Panc1 (cell line): ENCODE results near the gene PEX10. TPM values are rescaled to one million over a fixed set of nuclear protein-coding genes. Genes with fewer than 3 reads are reported as not detected.

Experiments used
- ATAC-seq: fragments of 200-7000 bp; cut with Tn5 transposase; 2 replicates; pipeline ENCODE4 v1.9.1; 2020; ENCODE audit warnings: mild to moderate bottlenecking, moderate library complexity
- BruUV-seq: library from RNA; stranded (reverse); fragments of 400-500 nt; replicated peaks from 2 replicates; lab custom pipeline; 2021; lab: Mats Ljungman, UMichigan
- CTCF ChIA-PET: fragments of 300-600 bp; sonication (Branson Sonifier 250); formaldehyde crosslinking; loops from one replicate; lab custom pipeline; 2022; ENCODE audit warnings: antibody characterized with exemption; lab: Charles Lee
- POLR2A ChIA-PET: fragments of 300-600 bp; sonication (Branson Sonifier 250); formaldehyde crosslinking; loops from one replicate; lab custom pipeline; 2022; ENCODE audit warnings: antibody characterized with exemption; lab: Charles Lee
- DNase-seq: peaks from one replicate; pipeline ENCODE4 v3.0.0-alpha.2; 2010; ENCODE audit warnings: low read depth, low spot score
- H3K27ac ChIP-seq: 2 replicates; pipeline ENCODE4 v1.5.1; 2011; ENCODE audit warnings: mild to moderate bottlenecking, low read length, inconsistent platforms
- H3K27me3 ChIP-seq: fragments of 200-500 bp; sonication (Bioruptor generic); 2 replicates; pipeline ENCODE4 v1.6.0; 2014; ENCODE audit warnings: low read length, inconsistent platforms; ENCODE audit not compliant: control insufficient read depth, insufficient read depth
- H3K36me3 ChIP-seq: fragments of 200-500 bp; sonication (Bioruptor generic); 2 replicates; pipeline ENCODE4 v1.5.1; 2014; ENCODE audit warnings: inconsistent platforms, mild to moderate bottlenecking, low read length, moderate library complexity; ENCODE audit not compliant: control insufficient read depth, insufficient read depth
- H3K4me1 ChIP-seq: 2 replicates; pipeline ENCODE4 v1.5.1; 2011; ENCODE audit warnings: inconsistent platforms, mild to moderate bottlenecking, low read length, moderate library complexity; ENCODE audit not compliant: control insufficient read depth, insufficient read depth
- H3K4me3 ChIP-seq, 2 experiments: 2 replicates each; pipeline ENCODE4 v1.5.1; 2011 to 2012; ENCODE audit warnings: low read depth in 2 of 2, low read length in 2 of 2, mild to moderate bottlenecking in 2 of 2, inconsistent platforms in 1 of 2, moderate library complexity in 1 of 2
- H3K9me3 ChIP-seq: fragments of 200-500 bp; sonication (Bioruptor generic); 2 replicates; pipeline ENCODE4 v1.5.1; 2014; ENCODE audit warnings: low read depth, mild to moderate bottlenecking, inconsistent platforms, low read length, moderate library complexity; ENCODE audit not compliant: control insufficient read depth, insufficient read depth
- CTCF ChIP-seq: fragments of 450-650 bp; IDR thresholded peaks from 2 replicates; pipeline ENCODE4 v1.5.1; 2017; ENCODE audit warnings: mild to moderate bottlenecking
- POLR2AphosphoS5 ChIP-seq: IDR thresholded peaks from 2 replicates; pipeline ENCODE4 v1.6.1; 2012; ENCODE audit warnings: mild to moderate bottlenecking, low read depth, low read length, moderate library complexity
- SIN3A ChIP-seq: IDR thresholded peaks from 2 replicates; pipeline ENCODE4 v1.6.1; 2012; ENCODE audit warnings: low read depth, mild to moderate bottlenecking, low read length, moderate library complexity, borderline replicate concordance; ENCODE audit not compliant: insufficient read depth
- TCF7L2 ChIP-seq: IDR thresholded peaks from 2 replicates; pipeline ENCODE4 v1.6.1; 2011; ENCODE audit warnings: mild to moderate bottlenecking, low read depth, low read length, inconsistent platforms
- in situ Hi-C: cut with HindIII; loops from 2 replicates; pipeline ENCODE4 v1.10.0; 2016; ENCODE audit warnings: low sequenced_read_pairs, low pct_unique_long_range_greater_than_20kb
- intact Hi-C: fragments of 100-400 bp; cut with micrococcal nuclease; formaldehyde crosslinking; loops from one replicate; pipeline ENCODE4 v1.10.0; 2022; ENCODE audit not compliant: unreplicated experiment
- total RNA-seq: library from RNA; stranded (reverse); gene quantifications from one replicate; pipeline ENCODE4 v1.2.1, GENCODE V29; 2021; ENCODE audit not compliant: unreplicated experiment
- TF ChIP-seq, protein P1 (sequence below), 2 experiments: IDR thresholded peaks; 2 replicates each; pipeline ENCODE4 v1.6.1; 2011 to 2012; ENCODE audit warnings: low read depth in 2 of 2, control low read depth in 1 of 2, low read length in 1 of 2, mild to moderate bottlenecking in 1 of 2, moderate library complexity in 1 of 2; ENCODE audit not compliant: insufficient read depth in 1 of 2

Gene PEX10
- total RNA-seq, 1 experiment from 2014 or later, result 49.8 TPM

GRCh38 chr1:2455757-2456156 lies 43.4 kb upstream of the PEX10 start:
- intact Hi-C loops, result no loop called here
- Histone ChIP-seq H3K27ac (peak overlapping the region; percentile 95), H3K9me3 (no peaks in the 10 kb centered on the region), H3K4me3 (0 out of 4 replicates have a peak overlapping the region, but pooled peaks of 1 of the 2 experiments have one; percentile 4), H3K36me3 (no peaks in the 10 kb centered on the region), H3K4me1 (peaks cover 94% of the 10 kb centered on the region), H3K27me3 (no peaks in the 10 kb centered on the region)
- ChIA-PET CTCF (no interaction called here), POLR2A (no interaction called here)
- TF ChIP-seq CTCF (no peak), SIN3A (no peak; the same call in 1 of the 2 replicates), POLR2AphosphoS5 (peak; percentile 55; the same call in 1 of the 2 replicates), TCF7L2 (0 out of 2 replicates have a peak, but pooled peaks have one; percentile 28)
- TF ChIP-seq, protein P1, sequence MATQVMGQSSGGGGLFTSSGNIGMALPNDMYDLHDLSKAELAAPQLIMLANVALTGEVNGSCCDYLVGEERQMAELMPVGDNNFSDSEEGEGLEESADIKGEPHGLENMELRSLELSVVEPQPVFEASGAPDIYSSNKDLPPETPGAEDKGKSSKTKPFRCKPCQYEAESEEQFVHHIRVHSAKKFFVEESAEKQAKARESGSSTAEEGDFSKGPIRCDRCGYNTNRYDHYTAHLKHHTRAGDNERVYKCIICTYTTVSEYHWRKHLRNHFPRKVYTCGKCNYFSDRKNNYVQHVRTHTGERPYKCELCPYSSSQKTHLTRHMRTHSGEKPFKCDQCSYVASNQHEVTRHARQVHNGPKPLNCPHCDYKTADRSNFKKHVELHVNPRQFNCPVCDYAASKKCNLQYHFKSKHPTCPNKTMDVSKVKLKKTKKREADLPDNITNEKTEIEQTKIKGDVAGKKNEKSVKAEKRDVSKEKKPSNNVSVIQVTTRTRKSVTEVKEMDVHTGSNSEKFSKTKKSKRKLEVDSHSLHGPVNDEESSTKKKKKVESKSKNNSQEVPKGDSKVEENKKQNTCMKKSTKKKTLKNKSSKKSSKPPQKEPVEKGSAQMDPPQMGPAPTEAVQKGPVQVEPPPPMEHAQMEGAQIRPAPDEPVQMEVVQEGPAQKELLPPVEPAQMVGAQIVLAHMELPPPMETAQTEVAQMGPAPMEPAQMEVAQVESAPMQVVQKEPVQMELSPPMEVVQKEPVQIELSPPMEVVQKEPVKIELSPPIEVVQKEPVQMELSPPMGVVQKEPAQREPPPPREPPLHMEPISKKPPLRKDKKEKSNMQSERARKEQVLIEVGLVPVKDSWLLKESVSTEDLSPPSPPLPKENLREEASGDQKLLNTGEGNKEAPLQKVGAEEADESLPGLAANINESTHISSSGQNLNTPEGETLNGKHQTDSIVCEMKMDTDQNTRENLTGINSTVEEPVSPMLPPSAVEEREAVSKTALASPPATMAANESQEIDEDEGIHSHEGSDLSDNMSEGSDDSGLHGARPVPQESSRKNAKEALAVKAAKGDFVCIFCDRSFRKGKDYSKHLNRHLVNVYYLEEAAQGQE (IDR thresholded peaks at IDR 0.05; ENCODE audit: insufficient read depth in 1 of 2, low read depth in 2 of 2, low read length in 1 of 2), result no peak
- peak; percentile 4; the same call in 1 of the 2 replicates for ATAC-seq
- BruUV-seq, result no TSS peak
- in situ Hi-C loops, result no loop called here
- no peak for DNase-seq

DNA sequence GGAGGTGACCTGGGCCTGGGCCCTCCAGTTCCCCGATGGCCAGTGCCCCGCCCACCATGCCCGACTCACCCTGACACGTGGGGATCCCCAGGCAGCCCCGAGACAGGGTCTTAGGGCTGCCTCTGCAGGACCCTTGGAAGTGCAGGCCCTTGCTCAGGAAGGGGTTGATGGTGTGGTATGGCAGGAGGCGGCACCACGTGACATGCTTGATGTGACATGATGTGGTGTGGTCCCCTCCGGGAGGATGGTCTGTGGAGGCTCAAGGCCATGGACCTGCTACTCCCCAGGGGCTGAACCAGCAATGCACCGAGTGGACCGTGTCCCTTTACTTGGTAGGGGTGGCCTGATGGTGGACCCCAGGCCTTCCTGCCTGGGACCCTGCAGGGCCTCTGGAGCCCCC lies 41.9 kb upstream of the PEX10 start:
- Histone ChIP-seq H3K27me3 (no peaks in the 10 kb centered on the region), H3K4me3 (no peak overlapping the region), H3K36me3 (no peaks in the 10 kb centered on the region), H3K4me1 (peaks cover 91% of the 10 kb centered on the region), H3K9me3 (no peaks in the 10 kb centered on the region), H3K27ac (peak overlapping the region; percentile 95)
- POLR2A ChIA-PET, result no interaction called here
- in situ Hi-C loops (no loop called here), intact Hi-C loops (no loop called here)
- ATAC-seq (no peak), DNase-seq (no peak)
- CTCF ChIA-PET, result no interaction called here
- TF ChIP-seq CTCF, result no peak
- TF ChIP-seq POLR2AphosphoS5, result no peak
- TF ChIP-seq, protein P1 (IDR thresholded peaks at IDR 0.05; ENCODE audit: insufficient read depth in 1 of 2, low read depth in 2 of 2, low read length in 1 of 2), result no peak
- TF ChIP-seq TCF7L2, result no peak
- no peak for TF ChIP-seq SIN3A
- no TSS peak for BruUV-seq
